Keratinocyte (primary cell): ENCODE results near the gene STK36. TPM values are rescaled to one million over a fixed set of nuclear protein-coding genes. Genes with fewer than 3 reads are reported as not detected.

ENCODE experiments used
- DNase-seq: peaks from one replicate; pipeline ENCODE4 v3.0.0-alpha.2; 2011; ENCODE audit warnings: low read depth, missing footprints, low spot score
- FAIRE-seq: peaks from 2 replicates; lab custom pipeline; 2011; peaks lifted over from hg19 to GRCh38; lab: Jason Lieb, UNC
- H2AFZ ChIP-seq: 2 replicates; pipeline ENCODE4 v1.6.0; 2012; ENCODE audit warnings: low read length, control low read depth, inconsistent platforms; ENCODE audit not compliant: control insufficient read depth
- H3K27ac ChIP-seq: 2 replicates; pipeline ENCODE4 v1.5.1; 2011; ENCODE audit warnings: low read length; ENCODE audit not compliant: control insufficient read depth, insufficient read depth
- H3K27me3 ChIP-seq: 3 replicates; pipeline ENCODE4 v1.6.0; 2011; ENCODE audit warnings: low read length; ENCODE audit not compliant: control insufficient read depth, insufficient read depth; ENCODE audit errors: extremely low read depth
- H3K36me3 ChIP-seq, 2 experiments: 2 replicates in 1 of 2; 3 replicates in 1 of 2; pipeline ENCODE4 v1.5.1; 2011; ENCODE audit warnings: low read length in 2 of 2, mild to moderate bottlenecking in 1 of 2; ENCODE audit not compliant: control insufficient read depth in 2 of 2, insufficient read depth in 2 of 2; ENCODE audit errors: extremely low read depth in 1 of 2
- H3K4me1 ChIP-seq: 3 replicates; pipeline ENCODE4 v1.5.1; 2011; ENCODE audit warnings: low read length; ENCODE audit not compliant: control insufficient read depth, insufficient read depth; ENCODE audit errors: extremely low read depth
- H3K4me2 ChIP-seq: 3 replicates; pipeline ENCODE4 v1.6.0; 2011; ENCODE audit warnings: low read depth, low read length; ENCODE audit not compliant: control insufficient read depth, insufficient read depth; ENCODE audit errors: extremely low read depth
- H3K4me3 ChIP-seq, 3 experiments: fragments of 200-600 bp in 1 of 3; sonication (generic) in 1 of 3; 2 replicates in 2 of 3; 3 replicates in 1 of 3; pipeline ENCODE4 v1.5.1; 2011 to 2016; ENCODE audit warnings: low read length in 3 of 3, mild to moderate bottlenecking in 3 of 3, control low read depth in 2 of 3, inconsistent platforms in 1 of 3, low read depth in 1 of 3, mixed read lengths in 1 of 3, mixed run types in 1 of 3, moderate library complexity in 1 of 3; ENCODE audit not compliant: control insufficient read depth in 2 of 3, insufficient read depth in 2 of 3; ENCODE audit errors: extremely low read depth in 1 of 3
- H3K79me2 ChIP-seq: 2 replicates; pipeline ENCODE4 v1.6.0; 2012; ENCODE audit warnings: low read length; ENCODE audit not compliant: control insufficient read depth, insufficient read depth
- H3K9ac ChIP-seq: 3 replicates; pipeline ENCODE4 v1.6.0; 2011; ENCODE audit warnings: low read length; ENCODE audit not compliant: control insufficient read depth, insufficient read depth; ENCODE audit errors: extremely low read depth
- H3K9me1 ChIP-seq: 3 replicates; pipeline ENCODE4 v1.6.0; 2011; ENCODE audit warnings: low read length; ENCODE audit not compliant: control insufficient read depth, insufficient read depth; ENCODE audit errors: extremely low read depth
- H3K9me3 ChIP-seq: 2 replicates; pipeline ENCODE4 v1.5.1; 2012; ENCODE audit warnings: low read depth, low read length; ENCODE audit not compliant: control insufficient read depth
- H4K20me1 ChIP-seq: 3 replicates; pipeline ENCODE4 v1.6.0; 2011; ENCODE audit warnings: low read length; ENCODE audit not compliant: control insufficient read depth, insufficient read depth; ENCODE audit errors: extremely low read depth
- CTCF ChIP-seq, 3 experiments: IDR thresholded peaks in 1 of 3; conservative IDR thresholded peaks in 1 of 3; optimal IDR thresholded peaks in 1 of 3; 2 replicates in 2 of 3; 3 replicates in 1 of 3; pipeline versions ENCODE3 to v1.5.1; 2011; ENCODE audit warnings: low read length in 3 of 3, mild to moderate bottlenecking in 3 of 3, moderate library complexity in 2 of 3, control low read depth in 1 of 3, inconsistent platforms in 1 of 3; ENCODE audit not compliant: insufficient read depth in 2 of 3; ENCODE audit errors: extremely low read depth in 1 of 3
- EZH2 ChIP-seq: IDR thresholded peaks from one replicate; pipeline ENCODE4 v1.6.1; 2012; ENCODE audit warnings: inconsistent platforms, mild to moderate bottlenecking, low read length, moderate library complexity
- dilution Hi-C: fragments of 300-500 bp; cut with MboI; formaldehyde crosslinking; loops from one replicate; pipeline ENCODE4 v1.7.0; 2020; ENCODE audit warnings: low sequenced_read_pairs; ENCODE audit not compliant: extremely low pct_ligation_motif_present
- polyA plus RNA-seq, 5 experiments: library from polyadenylated mRNA; depleted of rRNA in 3 of 5; stranded (reverse) in 3 of 5; stranded (forward) in 1 of 5; unstranded in 1 of 5; fragments of >200 nt; gene quantifications; 1 replicate in 1 of 5; 2 replicates in 3 of 5; 3 replicates in 1 of 5; pipeline versions ENCODE4 v1.2.1 to v1.2.3, GENCODE V29; 2011 to 2012; ENCODE audit warnings: missing spikeins in 2 of 5, low read depth in 1 of 5, low replicate concordance in 1 of 5

The STK36 gene
- polyA plus RNA-seq, 1 donor (not counting 4 experiments of a cell fraction or from before 2014, with no cell fraction given), result 19.0 TPM

DNA sequence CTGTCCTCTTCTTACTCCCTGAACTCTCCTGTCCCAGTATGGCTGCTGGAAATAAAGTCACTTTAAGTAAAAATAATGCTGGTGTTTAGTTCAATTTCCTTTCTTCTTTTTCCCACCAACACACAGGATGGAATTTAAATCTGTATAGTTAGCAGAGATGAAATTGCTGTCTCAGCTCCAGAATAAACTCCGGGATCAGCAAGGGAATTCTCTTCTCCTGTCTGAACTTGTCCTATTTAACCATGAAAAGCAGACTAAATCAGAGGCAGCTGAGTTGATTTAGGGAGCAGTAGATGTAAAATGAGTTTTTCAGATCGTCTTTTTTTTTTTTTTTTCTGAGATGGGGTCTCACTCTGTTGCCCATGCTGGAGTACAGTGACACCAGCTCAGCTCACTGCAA lies 64.6 kb downstream of the STK36 start:
- Histone ChIP-seq H3K9me3 (no peaks in the 10 kb centered on the region), H3K27me3 (no peaks in the 10 kb centered on the region), H3K27ac (peak overlapping the region; percentile 13), H3K4me1 (peaks cover 42% of the 10 kb centered on the region), H2AFZ (no peak overlapping the region), H4K20me1 (no peaks in the 10 kb centered on the region), H3K36me3 (peaks cover 20 to 46% of the 10 kb centered on the region in 2 experiments), H3K9me1 (no peaks in the 10 kb centered on the region), H3K4me2 (peak overlapping the region; percentile 42), H3K79me2 (peaks cover 52% of the 10 kb centered on the region), H3K9ac (peak overlapping the region; percentile 2), H3K4me3 (no peak overlapping the region)
- TF ChIP-seq CTCF (optimal IDR thresholded peaks at IDR 0.05 in 1 of 3, IDR thresholded peaks at IDR 0.05 in 1 of 3, conservative IDR thresholded peaks at IDR 0.05 in 1 of 3; ENCODE audit: extremely low read depth in 1 of 3, insufficient read depth in 2 of 3, low read length in 3 of 3) (no peak), EZH2 (no peak)
- DNase-seq (no peak), FAIRE-seq (no peak)
- dilution Hi-C loops, result no loop called here

GRCh38 chr2:218743068-218743467 lies 71.2 kb downstream of the STK36 start:
- Histone ChIP-seq H2AFZ (no peak overlapping the region), H3K79me2 (peaks cover 4% of the 10 kb centered on the region), H3K4me3 (no peak overlapping the region), H3K4me2 (no peak overlapping the region), H3K9me1 (no peaks in the 10 kb centered on the region), H3K4me1 (peaks cover 3% of the 10 kb centered on the region), H3K27me3 (no peaks in the 10 kb centered on the region), H3K9me3 (no peaks in the 10 kb centered on the region), H3K9ac (no peak overlapping the region), H3K27ac (no peak overlapping the region), H4K20me1 (no peaks in the 10 kb centered on the region), H3K36me3 (peaks cover 35 to 45% of the 10 kb centered on the region in 2 experiments)
- TF ChIP-seq CTCF (optimal IDR thresholded peaks at IDR 0.05 in 1 of 3, IDR thresholded peaks at IDR 0.05 in 1 of 3, conservative IDR thresholded peaks at IDR 0.05 in 1 of 3; ENCODE audit: extremely low read depth in 1 of 3, insufficient read depth in 2 of 3, low read length in 3 of 3) (no peak), EZH2 (no peak)
- DNase-seq (no peak), FAIRE-seq (no peak)
- dilution Hi-C loops, result no loop called here
